Esophagus (tissue), 2 donors: ENCODE results near the gene DLGAP4. TPM values are rescaled to one million over a fixed set of nuclear protein-coding genes. Genes with fewer than 3 reads are reported as not detected.

Experiments used
- H3K27ac ChIP-seq, 2 donors: one replicate each; pipeline ENCODE4 v1.5.1; 2013; ENCODE audit warnings: low read depth in 2 of 2, mild to moderate bottlenecking in 2 of 2, inconsistent platforms in 1 of 2, low read length in 1 of 2, moderate library complexity in 1 of 2
- H3K27me3 ChIP-seq, 2 donors: one replicate each; pipeline ENCODE4 v1.6.1; 2013; ENCODE audit warnings: low read length in 2 of 2, control low read depth in 1 of 2, mild to moderate bottlenecking in 1 of 2; ENCODE audit not compliant: insufficient read depth in 2 of 2, control insufficient read depth in 1 of 2
- H3K36me3 ChIP-seq, 2 donors: one replicate each; pipeline ENCODE4 v1.6.1; 2013; ENCODE audit warnings: low read length in 1 of 2; ENCODE audit not compliant: control insufficient read depth in 2 of 2, insufficient read depth in 2 of 2
- H3K4me1 ChIP-seq, 2 donors: one replicate each; pipeline ENCODE4 v1.6.1; 2013; ENCODE audit warnings: low read length in 1 of 2; ENCODE audit not compliant: control insufficient read depth in 2 of 2, insufficient read depth in 2 of 2
- H3K4me3 ChIP-seq, 2 donors: one replicate each; pipeline ENCODE4 v1.5.1; 2013; ENCODE audit warnings: low read length in 2 of 2, mild to moderate bottlenecking in 2 of 2, low read depth in 1 of 2, moderate library complexity in 1 of 2
- H3K9me3 ChIP-seq, 2 donors: one replicate each; pipeline ENCODE4 v1.6.1; 2013; ENCODE audit warnings: mild to moderate bottlenecking in 2 of 2, low read depth in 1 of 2, low read length in 1 of 2, moderate library complexity in 1 of 2; ENCODE audit not compliant: control insufficient read depth in 2 of 2, insufficient read depth in 1 of 2
- WGBS, 2 donors: extraction: QIAGEN DNeasy Blood & Tissue Kit; methylation state at CpG; one replicate each; pipeline ENCODE4 v1.1.7; 2013; 5-methylcytosine and 5-hydroxymethylcytosine counted together
- polyA plus RNA-seq, 2 donors: library from polyadenylated mRNA; stranded (reverse); fragments of 200-250 nt; gene quantifications; one replicate each; pipeline ENCODE4 v1.2.3, GENCODE V29; 2013
- donor health status: healthy with polysubstance abuse.
- donor health status: Bipolar disorder and iron deficiency.

Gene DLGAP4
- polyA plus RNA-seq, 2 donors = 15.8 to 24.3 TPM

DNA sequence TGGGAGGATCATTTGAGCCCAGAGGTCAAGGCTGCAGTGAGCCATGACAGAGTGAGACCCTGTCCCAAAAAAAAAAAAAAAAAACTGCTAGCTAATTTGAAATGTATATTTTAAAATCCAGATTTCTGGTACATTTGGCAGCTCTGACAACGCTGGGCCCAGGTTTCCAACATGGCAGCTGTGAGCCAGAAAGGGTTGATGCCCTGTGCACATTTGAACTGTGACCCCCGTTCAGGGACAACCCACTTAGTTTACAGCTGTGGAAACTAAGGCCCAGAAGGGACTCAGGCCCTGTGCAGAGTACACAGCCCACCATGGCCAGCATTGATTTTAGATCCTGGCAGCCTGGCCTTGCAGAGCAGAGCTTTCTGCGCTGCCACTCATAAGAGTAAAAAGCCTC lies 179.1 kb downstream of the DLGAP4 start:
- Histone ChIP-seq H3K27me3 (no peaks in the 10 kb centered on the region), H3K4me3 (no peak overlapping the region), H3K9me3 (no peaks in the 10 kb centered on the region), H3K36me3 (peaks cover 0 to 3% of the 10 kb centered on the region in 2 donors), H3K27ac (no peak overlapping the region), H3K4me1 (peaks cover 8 to 13% of the 10 kb centered on the region in 2 donors)
- 90 to 92% methylated on average over 3 of the region's 3 CpGs for WGBS, 2 donors

GRCh38 chr20:36487069-36487468 lies 180.9 kb downstream of the DLGAP4 start:
- H3K27ac ChIP-seq = peak overlapping the region in 1 of 2 donors; percentile 5
- H3K4me1 ChIP-seq = peaks cover 9 to 15% of the 10 kb centered on the region in 2 donors
- H3K4me3 ChIP-seq = no peak overlapping the region
- no peaks in the 10 kb centered on the region for H3K9me3 ChIP-seq
- H3K36me3 ChIP-seq = no peaks in the 10 kb centered on the region
- WGBS, 2 donors = 80 to 91% methylated on average over 1 of the region's 1 CpG
- H3K27me3 ChIP-seq = no peaks in the 10 kb centered on the region

GRCh38 chr20:36490191-36490590 lies 184.1 kb downstream of the DLGAP4 start:
- peaks cover 5 to 24% of the 10 kb centered on the region in 2 donors for H3K4me1 ChIP-seq
- H3K9me3 ChIP-seq = no peaks in the 10 kb centered on the region
- H3K27ac ChIP-seq = no peak overlapping the region
- no peaks in the 10 kb centered on the region for H3K27me3 ChIP-seq
- H3K4me3 ChIP-seq = no peak overlapping the region
- no peaks in the 10 kb centered on the region for H3K36me3 ChIP-seq
- 82 to 86% methylated on average over 1 of the region's 1 CpG for WGBS, 2 donors

DNA sequence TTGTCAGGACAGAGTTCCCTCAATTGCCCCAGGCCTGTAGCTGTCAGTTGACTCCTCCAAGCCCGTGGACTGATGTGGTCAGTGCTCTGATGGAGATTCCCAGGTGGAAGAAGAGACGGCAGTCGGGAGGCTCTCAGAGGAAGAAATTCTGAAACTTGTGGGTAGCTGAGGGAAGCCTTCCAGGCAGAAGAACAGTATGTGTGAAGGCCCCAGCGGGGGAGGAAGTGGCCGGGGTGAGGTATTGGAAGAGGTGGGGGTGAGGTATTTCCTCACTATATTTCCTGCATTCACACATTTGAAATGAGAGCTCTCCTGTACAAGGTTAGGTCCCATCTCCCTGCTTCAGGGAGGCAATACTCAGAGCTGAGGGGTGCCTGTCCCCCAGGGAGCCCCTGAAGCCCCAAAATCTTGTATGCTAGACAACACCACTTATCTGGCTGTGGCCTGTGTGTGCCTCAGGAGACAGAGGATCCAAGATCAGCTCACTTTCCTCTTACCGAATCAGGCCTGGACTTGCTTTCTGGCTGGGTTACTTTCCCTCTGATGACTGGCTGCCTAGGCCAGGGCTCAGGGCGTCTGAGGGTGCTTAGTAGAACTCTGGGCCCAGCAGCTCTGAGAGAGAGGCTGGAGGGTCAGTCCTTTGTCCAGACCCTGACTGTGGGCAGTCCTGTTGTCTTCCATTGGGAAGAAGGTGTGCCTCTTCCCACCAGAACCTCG lies 185.9 kb downstream of the DLGAP4 start:
- peaks cover 8 to 28% of the 10 kb centered on the region in 2 donors for H3K4me1 ChIP-seq
- no peaks in the 10 kb centered on the region for H3K27me3 ChIP-seq
- H3K9me3 ChIP-seq = no peaks in the 10 kb centered on the region
- WGBS, 2 donors = 21 to 33% methylated on average over 8 of the region's 8 CpGs
- H3K4me3 ChIP-seq = no peak overlapping the region
- H3K36me3 ChIP-seq = peaks cover 0 to 7% of the 10 kb centered on the region in 2 donors
- peak overlapping the region; percentile 75 for H3K27ac ChIP-seq

GRCh38 chr20:36493051-36493800 lies 187.1 kb downstream of the DLGAP4 start:
- peaks cover 6 to 28% of the 10 kb centered on the region in 2 donors for H3K4me1 ChIP-seq
- no peaks in the 10 kb centered on the region for H3K9me3 ChIP-seq
- peaks cover 0 to 16% of the 10 kb centered on the region in 2 donors for H3K36me3 ChIP-seq
- no peak overlapping the region for H3K4me3 ChIP-seq
- WGBS, 2 donors = 49 to 59% methylated on average over 10 of the region's 10 CpGs
- peak overlapping the region; percentile 75 to 86 for H3K27ac ChIP-seq
- H3K27me3 ChIP-seq = no peaks in the 10 kb centered on the region

DNA sequence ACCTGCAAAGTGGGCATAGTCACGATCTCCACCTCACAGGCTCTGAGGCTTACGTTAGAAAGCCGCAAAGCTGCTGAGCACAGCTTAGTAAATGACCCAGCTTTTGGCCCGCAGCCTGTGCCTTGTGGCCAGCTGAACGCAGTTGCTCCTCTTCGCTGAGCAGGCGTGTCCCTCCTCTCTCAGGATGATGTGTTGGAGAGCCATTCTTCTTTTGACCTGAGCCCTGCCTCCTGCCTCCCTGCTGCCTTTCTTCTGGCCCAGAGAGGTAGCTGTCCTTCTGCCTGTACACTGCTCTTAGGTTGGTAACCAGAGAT lies 187.6 kb downstream of the DLGAP4 start:
- H3K27ac ChIP-seq = peak overlapping the region; percentile 47 to 68
- H3K4me3 ChIP-seq = no peak overlapping the region
- peaks cover 0 to 16% of the 10 kb centered on the region in 2 donors for H3K36me3 ChIP-seq
- WGBS, 2 donors = 30 to 31% methylated on average over 7 of the region's 7 CpGs
- no peaks in the 10 kb centered on the region for H3K9me3 ChIP-seq
- no peaks in the 10 kb centered on the region for H3K27me3 ChIP-seq
- H3K4me1 ChIP-seq = peaks cover 6 to 28% of the 10 kb centered on the region in 2 donors

- 92 to 93% methylated on average over 33 of the region's 33 CpGs for WGBS, 2 donors
Observed at GRCh38 chr20:36496707-36497669, 190.8 kb downstream of the DLGAP4 start.

DNA sequence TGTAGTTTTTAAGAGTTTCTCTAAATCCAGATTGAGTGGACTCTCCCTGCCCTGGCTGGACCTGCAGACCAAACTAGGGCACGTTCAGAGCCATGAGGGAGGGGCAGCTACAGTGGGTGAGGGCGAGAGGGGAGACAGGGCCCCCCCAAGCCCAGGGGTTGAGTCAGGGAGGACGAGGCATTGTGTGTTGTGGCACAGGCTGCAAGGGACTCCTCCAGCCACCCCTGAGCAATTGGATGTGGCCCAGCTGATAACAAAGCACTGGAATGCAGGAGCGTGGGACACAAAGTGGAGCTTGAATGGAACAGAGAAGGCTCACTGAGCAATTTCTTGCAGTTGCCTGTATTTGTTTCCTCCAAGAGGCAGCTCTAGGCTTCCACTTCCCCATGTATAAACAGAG lies 191.7 kb downstream of the DLGAP4 start:
- Histone ChIP-seq H3K9me3 (no peaks in the 10 kb centered on the region), H3K4me3 (no peak overlapping the region), H3K36me3 (peaks cover 0 to 29% of the 10 kb centered on the region in 2 donors), H3K27ac (no peak overlapping the region), H3K27me3 (no peaks in the 10 kb centered on the region), H3K4me1 (peaks cover 3 to 14% of the 10 kb centered on the region in 2 donors)
- WGBS, 2 donors = 48 to 74% methylated on average over 4 of the region's 4 CpGs

More at GRCh38 chr20:36496707-36497669, 190.8 kb downstream of the DLGAP4 start:
- H3K4me1 ChIP-seq = peaks cover 3 to 17% of the 10 kb centered on the region in 2 donors
- no peaks in the 10 kb centered on the region for H3K9me3 ChIP-seq
- H3K36me3 ChIP-seq = peaks cover 0 to 29% of the 10 kb centered on the region in 2 donors
- H3K27me3 ChIP-seq = no peaks in the 10 kb centered on the region
- no peak overlapping the region for H3K27ac ChIP-seq
- H3K4me3 ChIP-seq = no peak overlapping the region
